Breast epithelium (tissue), 3 donors: ENCODE results near the gene ALG2.

Experiments used
- POLR2A ChIP-seq: fragments of 450-650 bp; IDR thresholded peaks from one replicate; pipeline ENCODE4 v1.6.1; 2016; ENCODE audit warnings: antibody characterized with exemption, mild to moderate bottlenecking, moderate library complexity
- POLR2AphosphoS5 ChIP-seq, 3 donors: sonication (generic); formaldehyde crosslinking; IDR thresholded peaks; one replicate each; pipeline ENCODE4 v1.6.1; 2017; ENCODE audit warnings: antibody characterized with exemption in 3 of 3
- TF ChIP-seq, protein P1 (sequence below), 3 donors: fragments of 450-650 bp; IDR thresholded peaks; one replicate each; pipeline ENCODE4 v1.5.1; 2016 to 2017; ENCODE audit warnings: antibody characterized with exemption in 3 of 3, mild to moderate bottlenecking in 3 of 3, moderate library complexity in 3 of 3

DNA sequence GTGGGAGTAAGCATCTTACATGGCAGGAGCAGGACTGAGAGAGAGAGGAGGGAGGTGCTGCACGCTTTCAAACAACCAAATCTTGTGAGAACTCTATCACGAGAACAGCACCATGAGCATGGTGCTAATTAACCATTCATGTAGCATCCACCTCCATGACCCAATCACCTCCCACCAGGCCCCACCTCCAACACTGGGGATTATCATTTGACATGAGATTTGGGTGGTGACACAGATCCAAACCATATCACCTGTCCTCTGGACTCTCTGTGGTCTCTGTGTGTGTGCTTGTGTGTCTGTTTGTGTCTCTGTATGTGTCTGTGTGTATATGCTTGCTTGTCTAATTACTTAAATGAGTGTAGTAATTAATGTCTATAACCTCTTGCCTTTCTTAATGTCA is 31.4 kb upstream of the ALG2 start:
- TF ChIP-seq, protein P1, sequence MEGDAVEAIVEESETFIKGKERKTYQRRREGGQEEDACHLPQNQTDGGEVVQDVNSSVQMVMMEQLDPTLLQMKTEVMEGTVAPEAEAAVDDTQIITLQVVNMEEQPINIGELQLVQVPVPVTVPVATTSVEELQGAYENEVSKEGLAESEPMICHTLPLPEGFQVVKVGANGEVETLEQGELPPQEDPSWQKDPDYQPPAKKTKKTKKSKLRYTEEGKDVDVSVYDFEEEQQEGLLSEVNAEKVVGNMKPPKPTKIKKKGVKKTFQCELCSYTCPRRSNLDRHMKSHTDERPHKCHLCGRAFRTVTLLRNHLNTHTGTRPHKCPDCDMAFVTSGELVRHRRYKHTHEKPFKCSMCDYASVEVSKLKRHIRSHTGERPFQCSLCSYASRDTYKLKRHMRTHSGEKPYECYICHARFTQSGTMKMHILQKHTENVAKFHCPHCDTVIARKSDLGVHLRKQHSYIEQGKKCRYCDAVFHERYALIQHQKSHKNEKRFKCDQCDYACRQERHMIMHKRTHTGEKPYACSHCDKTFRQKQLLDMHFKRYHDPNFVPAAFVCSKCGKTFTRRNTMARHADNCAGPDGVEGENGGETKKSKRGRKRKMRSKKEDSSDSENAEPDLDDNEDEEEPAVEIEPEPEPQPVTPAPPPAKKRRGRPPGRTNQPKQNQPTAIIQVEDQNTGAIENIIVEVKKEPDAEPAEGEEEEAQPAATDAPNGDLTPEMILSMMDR (IDR thresholded peaks at IDR 0.05) = no peak
- no peak for TF ChIP-seq POLR2AphosphoS5 (IDR thresholded peaks at IDR 0.05)
- TF ChIP-seq POLR2A = no peak
